CD14-positive monocyte (primary cell): ENCODE data around the gene WHRN. TPM values are rescaled to one million over a fixed set of nuclear protein-coding genes. Genes with fewer than 3 reads are reported as not detected.

Source experiments
- DNase-seq, 3 donors: peaks; one replicate each; pipeline ENCODE4 v3.0.0-alpha.2; 2011 to 2022
- H2AFZ ChIP-seq: 2 replicates; pipeline ENCODE4 v1.6.0; 2012; ENCODE audit warnings: mild to moderate bottlenecking, low read depth, low read length, inconsistent platforms; ENCODE audit not compliant: insufficient read depth, poor library complexity, severe bottlenecking
- H3K27ac ChIP-seq, 2 donors: 1 replicate in 1 of 2; 2 replicates in 1 of 2; pipeline ENCODE4 v1.5.1; 2012 to 2013; ENCODE audit warnings: low read length in 2 of 2, control low read depth in 1 of 2, inconsistent platforms in 1 of 2, low read depth in 1 of 2, mild to moderate bottlenecking in 1 of 2
- H3K27me3 ChIP-seq, 2 donors: one replicate each; pipeline versions ENCODE4 v1.6.0 to v1.6.1; 2011 to 2013; ENCODE audit warnings: low read length in 2 of 2; ENCODE audit not compliant: control insufficient read depth in 2 of 2, insufficient read depth in 2 of 2
- H3K36me3 ChIP-seq, 2 donors: replicated peaks in 1 of 2; 1 replicate in 1 of 2; 2 replicates in 1 of 2; pipeline versions ENCODE4 v1.5.1 to v1.6.1; 2012 to 2013; ENCODE audit warnings: low read length in 2 of 2, control low read depth in 1 of 2, inconsistent platforms in 1 of 2, mild to moderate bottlenecking in 1 of 2; ENCODE audit not compliant: insufficient read depth in 2 of 2, control insufficient read depth in 1 of 2
- H3K4me1 ChIP-seq, 2 donors: 1 replicate in 1 of 2; 2 replicates in 1 of 2; pipeline versions ENCODE4 v1.5.1 to v1.6.1; 2012 to 2013; ENCODE audit warnings: low read length in 2 of 2, control low read depth in 1 of 2, inconsistent platforms in 1 of 2, mild to moderate bottlenecking in 1 of 2, moderate library complexity in 1 of 2; ENCODE audit not compliant: insufficient read depth in 2 of 2, control insufficient read depth in 1 of 2
- H3K4me2 ChIP-seq: replicated peaks from 2 replicates; pipeline ENCODE3; 2012; ENCODE audit warnings: low read length, moderate library complexity, mild to moderate bottlenecking; ENCODE audit not compliant: poor library complexity, severe bottlenecking; ENCODE audit errors: extremely low read depth
- H3K4me3 ChIP-seq, 3 experiments: fragments of 200-600 bp in 1 of 3; sonication (generic) in 1 of 3; replicated peaks in 1 of 3; 1 replicate in 2 of 3; 2 replicates in 1 of 3; pipeline ENCODE4 v1.5.1; 2011 to 2013; ENCODE audit warnings: low read length in 3 of 3, mild to moderate bottlenecking in 3 of 3, control low read depth in 2 of 3, low read depth in 2 of 3, inconsistent platforms in 1 of 3, moderate library complexity in 1 of 3
- H3K79me2 ChIP-seq: 2 replicates; pipeline ENCODE4 v1.6.0; 2012; ENCODE audit warnings: mild to moderate bottlenecking, control low read depth, inconsistent platforms, low read length, moderate library complexity; ENCODE audit not compliant: insufficient read depth
- H3K9ac ChIP-seq: 2 replicates; pipeline ENCODE4 v1.6.0; 2017; ENCODE audit warnings: low read length, mild to moderate bottlenecking; ENCODE audit not compliant: insufficient read depth, poor library complexity, severe bottlenecking
- H3K9me3 ChIP-seq, 2 donors: replicated peaks in 1 of 2; 1 replicate in 1 of 2; 2 replicates in 1 of 2; pipeline versions ENCODE4 v1.5.1 to v1.6.1; 2012 to 2013; ENCODE audit warnings: low read length in 2 of 2, control low read depth in 1 of 2; ENCODE audit not compliant: control insufficient read depth in 1 of 2, insufficient read depth in 1 of 2
- H4K20me1 ChIP-seq: 2 replicates; pipeline ENCODE4 v1.6.0; 2012; ENCODE audit warnings: mild to moderate bottlenecking, low read length, control low read depth, moderate library complexity; ENCODE audit not compliant: insufficient read depth
- H3K27ac Mint-ChIP-seq, 7 donors: one replicate each; pipeline ENCODE4 v1.8.0; 2020; ENCODE audit warnings: mild to moderate bottlenecking in 7 of 7, mixed read lengths in 7 of 7, moderate library complexity in 6 of 7, inconsistent platforms in 2 of 7
- H3K27me3 Mint-ChIP-seq, 3 donors: one replicate each; pipeline ENCODE4 v1.8.0; 2021 to 2022; ENCODE audit warnings: low read depth in 3 of 3, mild to moderate bottlenecking in 3 of 3, mixed read lengths in 3 of 3, moderate library complexity in 3 of 3, inconsistent platforms in 1 of 3
- H3K36me3 Mint-ChIP-seq, 2 donors: one replicate each; pipeline ENCODE4 v1.8.0; 2020; ENCODE audit warnings: mixed read lengths in 2 of 2, inconsistent platforms in 1 of 2, mild to moderate bottlenecking in 1 of 2
- H3K4me1 Mint-ChIP-seq: one replicate; pipeline ENCODE4 v1.8.0; 2020; ENCODE audit warnings: mild to moderate bottlenecking, mixed read lengths
- H3K4me3 Mint-ChIP-seq, 2 donors: one replicate each; pipeline ENCODE4 v1.8.0; 2020; ENCODE audit warnings: mild to moderate bottlenecking in 2 of 2, mixed read lengths in 2 of 2, moderate library complexity in 1 of 2
- H3K9me3 Mint-ChIP-seq, 7 donors: one replicate each; pipeline ENCODE4 v1.8.0; 2020 to 2022; ENCODE audit warnings: mixed read lengths in 7 of 7, mild to moderate bottlenecking in 6 of 7, moderate library complexity in 6 of 7, inconsistent platforms in 2 of 7
- WGBS: methylation state at CpG from one replicate; pipeline ENCODE4 v1.1.5; 2013; ENCODE audit warnings: missing lambda C conversion rate; ENCODE audit not compliant: insufficient coverage; 5-methylcytosine and 5-hydroxymethylcytosine counted together
- intact Hi-C, 2 donors: fragments of 100-400 bp; cut with micrococcal nuclease; formaldehyde crosslinking; loops; one replicate each; pipeline versions ENCODE4 v1.15.0 to v1.15.1; 2023
- polyA plus RNA-seq, 3 donors: library from polyadenylated mRNA; depleted of rRNA in 1 of 3; unstranded in 2 of 3; stranded (reverse) in 1 of 3; fragments of 300-500 nt in 2 of 3; fragments of >200 nt in 1 of 3; fragmentation: Illumina TruSeq in 2 of 3; gene quantifications; 1 replicate in 2 of 3; 2 replicates in 1 of 3; pipeline ENCODE4 v1.2.3, GENCODE V29; 2012 to 2021
- TF ChIP-seq, protein P1 (sequence below): fragments of 200-600 bp; IDR thresholded peaks from one replicate; pipeline ENCODE4 v1.8.0; 2022; ENCODE audit warnings: antibody characterized with exemption, mild to moderate bottlenecking

WHRN gene
- polyA plus RNA-seq, 3 donors, result 0.13 to 0.59 (median 0.30) TPM

DNA sequence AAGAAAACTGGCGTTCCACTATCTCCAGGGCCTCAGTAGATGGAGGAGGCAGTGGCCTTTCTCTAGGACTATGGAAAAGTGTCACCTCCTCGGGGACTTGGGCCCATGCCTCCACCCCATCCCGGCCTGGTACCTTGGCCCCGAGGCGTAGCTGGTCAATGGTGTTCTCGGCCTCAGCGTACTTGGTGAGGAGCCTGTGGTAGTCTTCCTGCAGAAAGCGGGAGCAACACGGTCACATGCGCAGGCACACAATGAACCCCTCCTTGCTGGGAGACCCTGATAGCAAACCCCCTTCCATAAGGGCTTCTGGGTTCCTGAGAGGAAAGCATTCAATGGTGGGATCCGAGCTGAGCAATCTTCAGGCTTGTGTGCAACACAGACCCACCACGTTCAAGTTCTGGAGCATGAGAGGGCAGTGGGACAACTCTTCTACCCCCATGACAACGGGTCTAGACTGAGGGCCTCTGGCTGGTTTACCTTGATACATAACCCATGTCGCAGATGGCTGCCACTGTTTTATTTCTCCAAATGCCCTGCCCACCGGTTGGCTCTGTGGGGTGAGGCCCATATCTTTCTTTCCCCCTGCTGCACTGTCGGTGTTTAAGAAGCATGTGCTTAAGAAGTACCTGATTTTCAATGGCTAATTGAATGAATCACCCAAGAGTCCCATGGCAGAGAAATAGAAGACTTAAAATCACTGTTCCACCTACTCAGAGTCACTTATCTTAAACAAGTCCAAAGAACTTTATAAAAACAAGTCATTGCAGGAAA is 131.1 kb downstream of the WHRN start:
- Histone ChIP-seq H3K27ac (peak overlapping the region; percentile 85 to 86), H3K4me1 (peaks cover 94 to 100% of the 10 kb centered on the region in 2 donors), H3K36me3 (peaks cover 62 to 83% of the 10 kb centered on the region in 2 donors), H3K4me3 (peak overlapping the region in 1 of 3 experiments; percentile 12), H3K27me3 (no peaks in the 10 kb centered on the region), H4K20me1 (peaks cover 31% of the 10 kb centered on the region), H3K9me3 (no peaks in the 10 kb centered on the region), H3K79me2 (peaks cover 86% of the 10 kb centered on the region), H3K9ac (no peak overlapping the region), H2AFZ (no peak overlapping the region), H3K4me2 (peak overlapping the region; percentile 68)
- H3K4me1 Mint-ChIP-seq, result peaks cover 90% of the 10 kb centered on the region
- H3K4me3 Mint-ChIP-seq, result no peak overlapping the region
- H3K27me3 Mint-ChIP-seq, result no peaks in the 10 kb centered on the region
- peaks cover 80 to 89% of the 10 kb centered on the region in 2 donors for H3K36me3 Mint-ChIP-seq
- H3K9me3 Mint-ChIP-seq, result peaks cover 0 to 2% (median 0%) of the 10 kb centered on the region in 7 donors
- H3K27ac Mint-ChIP-seq, result peak overlapping the region; percentile 97 to 99 (median 98)
- TF ChIP-seq, protein P1, sequence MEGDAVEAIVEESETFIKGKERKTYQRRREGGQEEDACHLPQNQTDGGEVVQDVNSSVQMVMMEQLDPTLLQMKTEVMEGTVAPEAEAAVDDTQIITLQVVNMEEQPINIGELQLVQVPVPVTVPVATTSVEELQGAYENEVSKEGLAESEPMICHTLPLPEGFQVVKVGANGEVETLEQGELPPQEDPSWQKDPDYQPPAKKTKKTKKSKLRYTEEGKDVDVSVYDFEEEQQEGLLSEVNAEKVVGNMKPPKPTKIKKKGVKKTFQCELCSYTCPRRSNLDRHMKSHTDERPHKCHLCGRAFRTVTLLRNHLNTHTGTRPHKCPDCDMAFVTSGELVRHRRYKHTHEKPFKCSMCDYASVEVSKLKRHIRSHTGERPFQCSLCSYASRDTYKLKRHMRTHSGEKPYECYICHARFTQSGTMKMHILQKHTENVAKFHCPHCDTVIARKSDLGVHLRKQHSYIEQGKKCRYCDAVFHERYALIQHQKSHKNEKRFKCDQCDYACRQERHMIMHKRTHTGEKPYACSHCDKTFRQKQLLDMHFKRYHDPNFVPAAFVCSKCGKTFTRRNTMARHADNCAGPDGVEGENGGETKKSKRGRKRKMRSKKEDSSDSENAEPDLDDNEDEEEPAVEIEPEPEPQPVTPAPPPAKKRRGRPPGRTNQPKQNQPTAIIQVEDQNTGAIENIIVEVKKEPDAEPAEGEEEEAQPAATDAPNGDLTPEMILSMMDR, result no peak
- intact Hi-C loops, result loop anchor here in 1 of 2 donors (2.0 kb wide), 1 partner anchor 13 kb away; the partner anchor contains the start of gene AKNA
- WGBS, result 62% methylated on average over 5 of the region's 16 CpGs
- no peak for DNase-seq

GRCh38 chr9:114372921-114373448 is 132.3 kb downstream of the WHRN start:
- H2AFZ ChIP-seq, result no peak overlapping the region
- peak overlapping the region in 2 of 3 experiments; percentile 7 to 66 for H3K4me3 ChIP-seq
- peaks cover 20% of the 10 kb centered on the region for H4K20me1 ChIP-seq
- Mint-ChIP-seq H3K27me3 (no peaks in the 10 kb centered on the region), H3K4me1 (peaks cover 89% of the 10 kb centered on the region), H3K4me3 (peak overlapping the region; percentile 69 to 88), H3K27ac (peak overlapping the region; percentile 97 to 99 (median 98)), H3K9me3 (peaks cover 0 to 2% (median 0%) of the 10 kb centered on the region in 7 donors), H3K36me3 (peaks cover 77 to 84% of the 10 kb centered on the region in 2 donors)
- intact Hi-C loops, result loop anchor here in 1 of 2 donors (2.0 kb wide), 1 partner anchor 14 kb away; the partner anchor contains the start of gene AKNA
- H3K9ac ChIP-seq, result peak overlapping the region; percentile 51
- peak; percentile 89 to 95 (median 93) for DNase-seq
- no CpG with 5 or more reads among the region's 9 CpGs for WGBS
- TF ChIP-seq, protein P1, result no peak
- H3K27ac ChIP-seq, result peak overlapping the region; percentile 85 to 86
- peaks cover 94 to 98% of the 10 kb centered on the region in 2 donors for H3K4me1 ChIP-seq
- H3K36me3 ChIP-seq, result peaks cover 60 to 82% of the 10 kb centered on the region in 2 donors
- H3K79me2 ChIP-seq, result peaks cover 85% of the 10 kb centered on the region
- no peaks in the 10 kb centered on the region for H3K9me3 ChIP-seq
- H3K4me2 ChIP-seq, result peak overlapping the region; percentile 68
- no peaks in the 10 kb centered on the region for H3K27me3 ChIP-seq
